IMR-90 (cell line): ENCODE results near the gene UTY. TPM values are rescaled to one million over a fixed set of nuclear protein-coding genes. Genes with fewer than 3 reads are reported as not detected.

Experiments
- ATAC-seq: fragments of 200-7000 bp; cut with Tn5 transposase; 2 replicates; pipeline ENCODE4 v1.9.1; 2020; ENCODE audit warnings: low read depth, mild to moderate bottlenecking, moderate library complexity
- BruUV-seq: library from RNA; stranded (reverse); fragments of 400-500 nt; replicated peaks from 2 replicates; lab custom pipeline; 2021; lab: Mats Ljungman, UMichigan
- CTCF ChIA-PET: fragments of 300-600 bp; formaldehyde crosslinking; extraction: SDS; loops from one replicate; lab custom pipeline; 2021; ENCODE audit warnings: antibody characterized with exemption; lab: Yijun Ruan, JAX
- POLR2A ChIA-PET: fragments of 300-600 bp; sonication (Branson Sonifier 250); formaldehyde crosslinking; loops from one replicate; lab custom pipeline; 2022; ENCODE audit warnings: antibody characterized with exemption; ENCODE audit not compliant: unreplicated experiment; lab: Charles Lee
- DNase-seq: peaks from one replicate; pipeline ENCODE4 v3.0.0; 2013
- H2AFZ ChIP-seq: replicated peaks from 2 replicates; pipeline ENCODE3; 2013; ENCODE audit warnings: low read length, mild to moderate bottlenecking; ENCODE audit not compliant: poor library complexity
- H2AK5ac ChIP-seq: 2 replicates; pipeline ENCODE4 v1.6.1; 2013; ENCODE audit warnings: low read depth, low read length, inconsistent platforms
- H2AK9ac ChIP-seq: replicated peaks from 2 replicates; pipeline ENCODE3; 2013; ENCODE audit warnings: mild to moderate bottlenecking, low read depth, low read length, moderate library complexity; ENCODE audit not compliant: poor library complexity
- H2BK120ac ChIP-seq: 2 replicates; pipeline ENCODE4 v1.6.1; 2013; ENCODE audit warnings: low read depth, low read length, inconsistent platforms
- H2BK15ac ChIP-seq: 3 replicates; pipeline ENCODE4 v1.6.1; 2013; ENCODE audit warnings: low read depth, low read length, inconsistent platforms
- H2BK20ac ChIP-seq: 2 replicates; pipeline ENCODE4 v1.6.1; 2013; ENCODE audit warnings: low read depth, mild to moderate bottlenecking, inconsistent platforms, low read length, moderate library complexity
- H2BK5ac ChIP-seq: 2 replicates; pipeline ENCODE4 v1.6.1; 2013; ENCODE audit warnings: mild to moderate bottlenecking, low read depth, low read length, inconsistent platforms; ENCODE audit not compliant: poor library complexity, severe bottlenecking
- H3K14ac ChIP-seq: replicated peaks from 2 replicates; pipeline ENCODE4 v1.6.1; 2013; ENCODE audit warnings: low read depth, low read length, inconsistent platforms
- H3K18ac ChIP-seq: 2 replicates; pipeline ENCODE4 v1.6.1; 2013; ENCODE audit warnings: low read depth, low read length, control low read depth
- H3K23ac ChIP-seq: 2 replicates; pipeline ENCODE4 v1.6.1; 2013; ENCODE audit warnings: low read depth, low read length, inconsistent platforms
- H3K27ac ChIP-seq: 2 replicates; pipeline ENCODE4 v1.5.1; 2013; ENCODE audit warnings: mild to moderate bottlenecking, control low read depth, low read length; ENCODE audit not compliant: insufficient read depth
- H3K27me3 ChIP-seq: 2 replicates; pipeline ENCODE4 v1.6.1; 2013; ENCODE audit warnings: low read length; ENCODE audit not compliant: control insufficient read depth, insufficient read depth
- H3K36me3 ChIP-seq: 2 replicates; pipeline ENCODE4 v1.6.1; 2013; ENCODE audit warnings: low read length, mixed read lengths; ENCODE audit not compliant: control insufficient read depth, insufficient read depth
- H3K4ac ChIP-seq: 2 replicates; pipeline ENCODE4 v1.6.1; 2013; ENCODE audit warnings: low read depth, low read length, inconsistent platforms
- H3K4me1 ChIP-seq: 2 replicates; pipeline ENCODE4 v1.6.1; 2013; ENCODE audit warnings: low read length, mixed read lengths; ENCODE audit not compliant: control insufficient read depth, insufficient read depth
- H3K4me2 ChIP-seq: 2 replicates; pipeline ENCODE4 v1.6.1; 2013; ENCODE audit warnings: low read depth, mild to moderate bottlenecking, control low read depth, low read length, moderate library complexity
- H3K4me3 ChIP-seq: 2 replicates; pipeline ENCODE4 v1.5.1; 2013; ENCODE audit warnings: low read depth, mild to moderate bottlenecking, control low read depth, low read length, moderate library complexity; ENCODE audit not compliant: insufficient read depth
- H3K56ac ChIP-seq: 2 replicates; pipeline ENCODE4 v1.6.1; 2013; ENCODE audit warnings: low read length, inconsistent platforms; ENCODE audit not compliant: insufficient read depth; ENCODE audit errors: extremely low read depth
- H3K79me1 ChIP-seq, 2 experiments: 2 replicates each; pipeline ENCODE4 v1.6.1; 2013; ENCODE audit warnings: low read length in 2 of 2, inconsistent platforms in 1 of 2, low read depth in 1 of 2
- H3K9ac ChIP-seq: 2 replicates; pipeline ENCODE4 v1.6.1; 2013; ENCODE audit warnings: low read depth, low read length, control low read depth
- H3K9me1 ChIP-seq: 2 replicates; pipeline ENCODE4 v1.6.1; 2013; ENCODE audit warnings: low read length, inconsistent platforms; ENCODE audit not compliant: insufficient read depth
- H3K9me3 ChIP-seq: 2 replicates; pipeline ENCODE4 v1.6.1; 2013; ENCODE audit warnings: low read length; ENCODE audit not compliant: control insufficient read depth, insufficient read depth
- H4K20me1 ChIP-seq: 2 replicates; pipeline ENCODE4 v1.6.1; 2013; ENCODE audit warnings: low read length, inconsistent platforms; ENCODE audit not compliant: insufficient read depth
- H4K5ac ChIP-seq: 2 replicates; pipeline ENCODE4 v1.6.1; 2013; ENCODE audit warnings: mild to moderate bottlenecking, low read depth, low read length, control low read depth
- H4K8ac ChIP-seq, 2 experiments: 2 replicates each; pipeline ENCODE4 v1.6.1; 2013; ENCODE audit warnings: low read depth in 2 of 2, low read length in 2 of 2, control low read depth in 1 of 2, inconsistent platforms in 1 of 2
- H4K91ac ChIP-seq: 2 replicates; pipeline ENCODE4 v1.6.1; 2013; ENCODE audit warnings: low read depth, low read length, inconsistent platforms; ENCODE audit not compliant: insufficient read depth
- BHLHE40 ChIP-seq: fragments of 150-350 bp; IDR thresholded peaks from 2 replicates; pipeline ENCODE4 v1.6.1; 2016; ENCODE audit warnings: mild to moderate bottlenecking, low read depth, low read length
- CEBPB ChIP-seq: IDR thresholded peaks from 2 replicates; pipeline ENCODE4 v1.6.1; 2012; ENCODE audit warnings: low read depth, low read length, improper control_type of control experiment
- CHD1 ChIP-seq: IDR thresholded peaks from 2 replicates; pipeline ENCODE4 v1.6.1; 2012; ENCODE audit warnings: low read depth, low read length, improper control_type of control experiment
- CTCF ChIP-seq: conservative IDR thresholded peaks from 2 replicates; pipeline ENCODE4 v1.5.1; 2012; ENCODE audit warnings: mild to moderate bottlenecking, low read depth, low read length, improper control_type of control experiment
- FOS ChIP-seq: fragments of 150-350 bp; IDR thresholded peaks from 2 replicates; pipeline ENCODE4 v1.6.1; 2016; ENCODE audit warnings: low read depth, low read length
- MAFK ChIP-seq: IDR thresholded peaks from 2 replicates; pipeline ENCODE4 v1.6.1; 2012; ENCODE audit warnings: low read depth, low read length, improper control_type of control experiment
- MAZ ChIP-seq: IDR thresholded peaks from 2 replicates; pipeline ENCODE4 v1.6.1; 2012; ENCODE audit warnings: low read depth, mild to moderate bottlenecking, low read length, improper control_type of control experiment, moderate library complexity, borderline replicate concordance
- MXI1 ChIP-seq: IDR thresholded peaks from 2 replicates; pipeline ENCODE4 v1.6.1; 2012; ENCODE audit warnings: low read depth, mild to moderate bottlenecking, low read length, moderate library complexity, borderline replicate concordance
- NFE2L2 ChIP-seq: fragments of 150-350 bp; IDR thresholded peaks from 2 replicates; pipeline ENCODE4 v1.6.1; 2016; ENCODE audit warnings: low read depth, mild to moderate bottlenecking, low read length
- POLR2A ChIP-seq: IDR thresholded peaks from 2 replicates; pipeline ENCODE4 v1.6.1; 2012; ENCODE audit warnings: mild to moderate bottlenecking, low read depth, low read length
- RAD21 ChIP-seq: IDR thresholded peaks from 2 replicates; pipeline ENCODE4 v1.6.1; 2012; ENCODE audit warnings: low read length, improper control_type of control experiment
- RCOR1 ChIP-seq: IDR thresholded peaks from 2 replicates; pipeline ENCODE4 v1.6.1; 2012; ENCODE audit warnings: mild to moderate bottlenecking, low read length, improper control_type of control experiment; ENCODE audit not compliant: insufficient replicate concordance
- RFX5 ChIP-seq: IDR thresholded peaks from 2 replicates; pipeline ENCODE4 v1.8.0; 2012; ENCODE audit warnings: low read depth, mild to moderate bottlenecking, low read length, moderate library complexity
- WGBS, 2 experiments: methylation state at CpG; one replicate each; pipeline versions ENCODE4 v1.1.5 to v1.1.7; 2013; ENCODE audit warnings: missing lambda C conversion rate in 2 of 2; ENCODE audit not compliant: insufficient read length in 1 of 2; ENCODE audit errors: extremely low coverage in 2 of 2; 5-methylcytosine and 5-hydroxymethylcytosine counted together
- dilution Hi-C: fragments of 300-500 bp; cut with HindIII; formaldehyde crosslinking; loops from one replicate; pipeline ENCODE4 v1.14.3; 2018; ENCODE audit warnings: low sequenced_read_pairs; ENCODE audit not compliant: unreplicated experiment
- in situ Hi-C: fragments of 300-500 bp; cut with MboI; formaldehyde crosslinking; loops from 3 replicates; pipeline ENCODE4 v1.14.3; 2019; ENCODE audit warnings: low sequenced_read_pairs, inconsistent platforms, mixed read lengths
- intact Hi-C: fragments of 100-400 bp; cut with micrococcal nuclease; formaldehyde crosslinking; loops from 2 replicates; pipeline ENCODE4 v1.10.0; 2022
- polyA plus RNA-seq, 3 experiments: library from polyadenylated mRNA; depleted of rRNA; stranded (reverse); fragments of >200 nt; gene quantifications; 2 replicates each; pipeline ENCODE4 v1.2.3, GENCODE V29; 2012; ENCODE audit warnings: low replicate concordance in 1 of 3
- total RNA-seq: library from RNA; depleted of rRNA; stranded (reverse); fragments of >200 nt; gene quantifications from 2 replicates; pipeline ENCODE4 v1.2.3, GENCODE V29; 2012
- TF ChIP-seq, protein P1 (sequence below): fragments of 150-350 bp; IDR thresholded peaks from 2 replicates; pipeline ENCODE4 v1.6.1; 2016; ENCODE audit warnings: low read depth, mild to moderate bottlenecking, low read length, moderate library complexity, borderline replicate concordance
- TF ChIP-seq, protein P2 (sequence below): fragments of 150-350 bp; IDR thresholded peaks from 2 replicates; pipeline ENCODE4 v1.6.1; 2017; ENCODE audit warnings: mild to moderate bottlenecking, antibody characterized with exemption, low read length, low read depth

UTY gene
- total and polyA plus RNA-seq, 2 of the 4 experiments (the other 2 are of a cell fraction) = not detected

GRCh38 chrY:13243716-13244115 is 236.1 kb downstream of the UTY start:
- Histone ChIP-seq H3K9ac (no peak overlapping the region), H3K27ac (no peak overlapping the region), H2AK9ac (no peak overlapping the region), H3K56ac (no peak overlapping the region), H3K4me1 (no peaks in the 10 kb centered on the region), H2AK5ac (no peak overlapping the region), H3K27me3 (no peaks in the 10 kb centered on the region), H4K20me1 (no peaks in the 10 kb centered on the region), H3K9me1 (no peaks in the 10 kb centered on the region), H3K4ac (no peak overlapping the region), H2BK5ac (no peak overlapping the region), H3K9me3 (no peaks in the 10 kb centered on the region), H3K79me1 (no peaks in the 10 kb centered on the region), H3K14ac (no peak overlapping the region), H3K4me2 (no peak overlapping the region), H2BK15ac (no peak overlapping the region), H2AFZ (no peak overlapping the region), H3K18ac (no peak overlapping the region), H3K23ac (no peak overlapping the region), H4K91ac (no peak overlapping the region), H4K8ac (no peak overlapping the region), H3K4me3 (no peak overlapping the region), H4K5ac (no peak overlapping the region), H2BK120ac (no peak overlapping the region), H3K36me3 (no peaks in the 10 kb centered on the region), H2BK20ac (no peak overlapping the region)
- ChIA-PET POLR2A (no interaction called here), CTCF (no interaction called here)
- BruUV-seq = no TSS peak
- in situ Hi-C loops = no loop called here
- ATAC-seq (no peak), DNase-seq (no peak)
- dilution Hi-C loops = no loop called here
- TF ChIP-seq, protein P1, sequence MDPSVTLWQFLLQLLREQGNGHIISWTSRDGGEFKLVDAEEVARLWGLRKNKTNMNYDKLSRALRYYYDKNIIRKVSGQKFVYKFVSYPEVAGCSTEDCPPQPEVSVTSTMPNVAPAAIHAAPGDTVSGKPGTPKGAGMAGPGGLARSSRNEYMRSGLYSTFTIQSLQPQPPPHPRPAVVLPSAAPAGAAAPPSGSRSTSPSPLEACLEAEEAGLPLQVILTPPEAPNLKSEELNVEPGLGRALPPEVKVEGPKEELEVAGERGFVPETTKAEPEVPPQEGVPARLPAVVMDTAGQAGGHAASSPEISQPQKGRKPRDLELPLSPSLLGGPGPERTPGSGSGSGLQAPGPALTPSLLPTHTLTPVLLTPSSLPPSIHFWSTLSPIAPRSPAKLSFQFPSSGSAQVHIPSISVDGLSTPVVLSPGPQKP = no peak
- no peak for TF ChIP-seq RFX5
- TF ChIP-seq POLR2A = no peak
- TF ChIP-seq CHD1 = no peak
- no peak for TF ChIP-seq MAZ
- no peak for TF ChIP-seq CTCF
- no peak for TF ChIP-seq FOS
- no peak for TF ChIP-seq CEBPB
- TF ChIP-seq NFE2L2 = no peak
- TF ChIP-seq, protein P2, sequence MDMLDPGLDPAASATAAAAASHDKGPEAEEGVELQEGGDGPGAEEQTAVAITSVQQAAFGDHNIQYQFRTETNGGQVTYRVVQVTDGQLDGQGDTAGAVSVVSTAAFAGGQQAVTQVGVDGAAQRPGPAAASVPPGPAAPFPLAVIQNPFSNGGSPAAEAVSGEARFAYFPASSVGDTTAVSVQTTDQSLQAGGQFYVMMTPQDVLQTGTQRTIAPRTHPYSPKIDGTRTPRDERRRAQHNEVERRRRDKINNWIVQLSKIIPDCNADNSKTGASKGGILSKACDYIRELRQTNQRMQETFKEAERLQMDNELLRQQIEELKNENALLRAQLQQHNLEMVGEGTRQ = no peak
- TF ChIP-seq RAD21 = no peak
- TF ChIP-seq BHLHE40 = no peak
- no peak for TF ChIP-seq RCOR1
- no peak for TF ChIP-seq MAFK
- no peak for TF ChIP-seq MXI1
- intact Hi-C loops = no loop called here
- no CpG with 5 or more reads among the region's 5 CpGs for WGBS, 2 experiments
